ENCODE measurements around the gene ZNF888. TPM values are rescaled to one million over a fixed set of nuclear protein-coding genes. Genes with fewer than 3 reads are reported as not detected.
"Not testable (repeated sequence)": the region's sequence is repeated elsewhere in the genome, so short reads cannot be mapped to it uniquely, and the experiment has no call there.

ZNF888 gene
- total RNA-seq, 1 experiment from 2014 or later: 4.6 TPM

DNA sequence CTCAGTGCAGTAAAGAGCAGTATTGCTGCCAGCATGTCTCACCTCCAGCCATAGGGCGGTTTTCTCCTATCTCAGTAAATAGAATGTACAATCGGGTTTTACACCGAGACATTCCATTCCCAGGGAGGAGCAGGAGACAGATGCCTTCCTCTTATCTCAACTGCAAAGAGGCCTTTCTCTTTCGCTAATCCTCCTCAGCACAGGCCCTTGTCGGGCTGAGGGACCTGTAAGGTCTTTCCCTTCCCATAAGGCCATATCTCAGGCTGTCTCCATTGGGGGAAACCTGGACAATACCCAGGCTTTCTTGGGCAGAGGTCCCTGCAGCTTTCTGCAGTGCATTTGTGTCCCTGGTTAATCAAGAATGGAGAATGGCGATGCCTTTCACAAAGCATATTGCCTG, 50.2 kb downstream of the ZNF888 start:
- DNase-seq (ENCODE audit: low read depth): not testable (repeated sequence)

DNA sequence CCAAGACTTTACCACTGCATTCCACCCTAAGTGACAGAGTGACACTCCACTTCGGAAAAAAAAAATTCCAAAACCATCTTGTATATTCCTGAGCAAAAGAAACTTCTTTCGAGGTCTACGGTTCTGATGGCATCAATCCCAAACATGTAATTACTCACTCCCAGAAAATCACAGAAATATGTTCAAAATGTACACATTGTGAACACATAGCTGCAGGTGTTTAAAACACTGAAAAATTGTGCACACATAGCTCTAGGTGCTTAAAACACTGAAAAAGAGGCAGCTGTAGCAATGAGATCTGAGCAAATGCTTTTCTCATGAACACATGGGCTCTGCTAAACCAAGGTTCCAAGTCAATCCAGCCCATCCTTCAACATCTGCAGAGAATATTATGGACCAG, 51.8 kb downstream of the ZNF888 start:
- no peak for DNase-seq (ENCODE audit: low read depth)

DNA sequence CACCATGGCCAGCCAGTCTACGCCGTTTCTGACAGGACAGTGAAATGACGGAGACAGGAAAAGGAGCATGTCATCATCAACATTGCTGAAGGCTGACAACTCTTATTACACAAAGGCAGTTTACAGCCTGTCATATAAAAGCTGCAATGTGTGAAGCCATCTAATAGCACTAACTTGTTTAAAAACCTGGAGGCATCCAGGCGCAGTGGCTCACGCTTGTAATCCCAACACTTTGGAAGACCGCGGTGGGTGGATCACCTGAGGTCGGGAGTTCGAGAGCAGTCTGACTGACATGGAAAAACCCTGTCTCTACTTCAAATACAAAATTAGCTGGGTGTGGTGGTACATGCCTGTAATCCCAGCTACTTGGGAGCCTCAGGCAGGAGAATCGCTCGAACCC, 55.2 kb downstream of the ZNF888 start:
- not testable (repeated sequence) for DNase-seq (ENCODE audit: low read depth)

DNA sequence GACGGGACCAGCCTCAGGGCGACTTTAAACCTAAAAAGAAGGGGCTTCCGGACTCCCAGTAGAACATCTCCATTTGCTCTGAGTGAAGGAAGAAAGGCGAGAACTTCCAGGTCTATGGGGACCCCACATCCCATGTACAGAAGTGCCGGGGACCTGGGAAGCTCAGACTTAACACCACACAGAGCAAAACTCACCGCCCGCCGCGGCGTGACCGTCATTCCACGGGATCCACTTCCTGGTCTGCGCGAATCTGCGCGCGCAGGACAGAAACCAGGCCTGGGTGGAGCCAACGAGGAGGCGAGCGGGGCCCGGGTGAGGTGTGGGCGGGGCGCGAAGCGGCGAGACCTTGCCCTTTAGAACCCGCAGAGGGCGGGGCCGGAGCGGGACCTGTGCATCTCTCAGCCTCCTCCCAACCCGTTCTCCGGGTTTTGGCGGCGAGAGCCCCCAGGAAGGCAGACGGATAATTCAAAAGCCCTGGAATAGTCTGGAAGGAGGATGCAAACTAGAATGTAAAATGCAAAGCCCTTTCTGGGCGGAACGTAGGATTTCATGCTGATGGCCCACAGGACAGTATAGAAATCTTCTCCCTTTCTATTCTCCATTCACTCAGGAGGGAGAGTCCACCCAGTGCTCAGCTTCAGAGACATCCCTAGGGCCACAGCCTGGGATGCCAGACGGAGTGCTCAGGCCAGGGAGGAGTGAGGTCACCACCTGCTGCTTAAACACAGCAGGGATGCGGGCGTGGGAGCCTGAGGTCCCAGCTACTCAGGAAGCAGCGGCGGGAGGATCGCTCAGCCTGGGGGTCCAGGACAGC, 65.6 kb downstream of the ZNF888 start, which contains the start of gene ZNF468:
Gene ZNF468 (minus strand): TSS at position 242 of the 814 bp plus-strand sequence. CDS start 3,347 bp downstream, outside the sequence.
- DNase-seq (ENCODE audit: low read depth): peak; percentile 68

DNA sequence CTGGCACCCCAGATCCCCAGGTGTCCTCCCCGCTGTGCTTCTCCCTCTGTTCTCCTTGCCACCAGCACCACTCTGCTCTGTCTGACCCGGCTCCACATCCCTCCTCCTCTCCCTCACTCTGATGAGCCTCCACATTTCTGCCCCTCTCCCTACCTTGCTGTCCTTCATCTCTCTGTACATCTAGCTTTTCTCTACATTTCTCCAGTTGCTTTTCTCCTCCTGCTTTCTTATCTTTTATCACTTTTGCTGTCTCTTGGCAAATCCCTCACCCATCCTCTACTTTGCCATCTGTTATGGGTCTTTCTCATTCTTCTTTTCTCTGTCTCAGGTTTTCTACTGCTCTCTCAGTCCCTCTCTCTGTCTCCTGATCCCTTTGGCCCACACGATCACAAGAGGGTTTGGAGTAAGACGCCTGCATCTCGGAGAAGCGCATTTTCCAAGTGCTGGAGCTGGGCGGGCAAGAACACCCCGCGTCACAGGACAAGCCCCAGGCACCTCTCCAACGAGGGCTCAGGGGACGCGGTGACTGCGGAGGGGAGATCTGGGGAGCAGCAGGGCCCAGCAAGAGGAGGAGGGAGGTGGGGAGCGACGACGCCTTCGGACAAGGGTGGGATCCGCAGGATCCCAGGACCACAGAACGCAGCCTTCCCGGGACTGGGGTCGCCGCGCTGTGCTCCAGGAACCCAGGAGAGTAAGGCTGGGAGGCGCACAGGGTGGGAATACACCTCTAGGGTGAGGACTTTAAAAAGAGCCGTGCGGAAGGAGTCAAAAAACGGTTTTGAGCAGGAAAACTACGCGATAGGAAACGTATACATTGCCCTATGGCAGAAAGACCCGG, 66.5 kb downstream of the ZNF888 start:
- DNase-seq (ENCODE audit: low read depth): peak; percentile 11

Other genes with a start within 250 kb of the ZNF888 start
- 7.7 and 8.4 TPM in 2 replicates for gene ZNF611, start 188.4 kb downstream of the ZNF888 start, total RNA-seq (2014; rRNA removed; shearing (Covaris generic))
- gene ZNF600, start 136.6 kb downstream of the ZNF888 start, total RNA-seq (2014; rRNA removed; shearing (Covaris generic)): 8.2 and 8.3 TPM in 2 replicates
- gene ZNF28, start 101.8 kb downstream of the ZNF888 start, total RNA-seq (2014; rRNA removed; shearing (Covaris generic)): 18.8 and 21.9 TPM in 2 replicates
- gene ZNF468, start 65.8 kb downstream of the ZNF888 start, total RNA-seq (2014; rRNA removed; shearing (Covaris generic)): 14.8 and 22.9 TPM in 2 replicates
- gene ZNF320, start 25.8 kb downstream of the ZNF888 start, total RNA-seq (2014; rRNA removed; shearing (Covaris generic)): 2.3 and 9.4 TPM in 2 replicates
- gene ZNF816, start 39.5 kb upstream of the ZNF888 start, total RNA-seq (2014; rRNA removed; shearing (Covaris generic)): 11.4 and 16.4 TPM in 2 replicates
- gene ERVV-1, start 90.5 kb upstream of the ZNF888 start, total RNA-seq (2014; rRNA removed; shearing (Covaris generic)): not detected in 2 replicates
- gene ERVV-2, start 121.3 kb upstream of the ZNF888 start, total RNA-seq (2014; rRNA removed; shearing (Covaris generic)): not detected in 2 replicates
- gene ZNF160, start 180.0 kb upstream of the ZNF888 start, total RNA-seq (2014; rRNA removed; shearing (Covaris generic)): 23.1 and 25.1 TPM in 2 replicates
- 2.9 and 5.0 TPM in 2 replicates for gene ZNF415, start 209.5 kb upstream of the ZNF888 start, total RNA-seq (2014; rRNA removed; shearing (Covaris generic))
- 7.7 and 8.1 TPM in 2 replicates for gene ZNF347, start 235.6 kb upstream of the ZNF888 start, total RNA-seq (2014; rRNA removed; shearing (Covaris generic))